ENCODE measurements around the gene PRR14L. TPM values are rescaled to one million over a fixed set of nuclear protein-coding genes. Genes with fewer than 3 reads are reported as not detected.

Gene PRR14L
- total RNA-seq, 1 donor from 2014 or later: 14.3 TPM

GRCh38 chr22:31635638-31636306, 114.2 kb downstream of the PRR14L start:
- Histone ChIP-seq H3K27me3 (ENCODE audit: low read depth) (no peaks in the 10 kb centered on the region), H3K4me3 (no peak overlapping the region), H3K36me3 (no peaks in the 10 kb centered on the region), H3K27ac (replicated peaks) (no peak overlapping the region), H3K9me3 (replicated peaks) (no peaks in the 10 kb centered on the region), H3K4me1 (peaks cover 38% of the 10 kb centered on the region)
- TF ChIP-seq, protein P1, sequence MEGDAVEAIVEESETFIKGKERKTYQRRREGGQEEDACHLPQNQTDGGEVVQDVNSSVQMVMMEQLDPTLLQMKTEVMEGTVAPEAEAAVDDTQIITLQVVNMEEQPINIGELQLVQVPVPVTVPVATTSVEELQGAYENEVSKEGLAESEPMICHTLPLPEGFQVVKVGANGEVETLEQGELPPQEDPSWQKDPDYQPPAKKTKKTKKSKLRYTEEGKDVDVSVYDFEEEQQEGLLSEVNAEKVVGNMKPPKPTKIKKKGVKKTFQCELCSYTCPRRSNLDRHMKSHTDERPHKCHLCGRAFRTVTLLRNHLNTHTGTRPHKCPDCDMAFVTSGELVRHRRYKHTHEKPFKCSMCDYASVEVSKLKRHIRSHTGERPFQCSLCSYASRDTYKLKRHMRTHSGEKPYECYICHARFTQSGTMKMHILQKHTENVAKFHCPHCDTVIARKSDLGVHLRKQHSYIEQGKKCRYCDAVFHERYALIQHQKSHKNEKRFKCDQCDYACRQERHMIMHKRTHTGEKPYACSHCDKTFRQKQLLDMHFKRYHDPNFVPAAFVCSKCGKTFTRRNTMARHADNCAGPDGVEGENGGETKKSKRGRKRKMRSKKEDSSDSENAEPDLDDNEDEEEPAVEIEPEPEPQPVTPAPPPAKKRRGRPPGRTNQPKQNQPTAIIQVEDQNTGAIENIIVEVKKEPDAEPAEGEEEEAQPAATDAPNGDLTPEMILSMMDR (IDR thresholded peaks at IDR 0.05; ENCODE audit: borderline replicate concordance): no peak
- DNase-seq: no peak
- intact Hi-C loops (cut with micrococcal nuclease): no loop called here

GRCh38 chr22:31631436-31631835, 118.5 kb downstream of the PRR14L start:
- intact Hi-C loops (cut with micrococcal nuclease): loop anchor here (5.0 kb wide), 1 partner anchor 74 kb away; no protein-coding TSS in a partner anchor
- H3K4me1 ChIP-seq: peaks cover 57% of the 10 kb centered on the region
- DNase-seq: no peak

More at GRCh38 chr22:31631436-31631835, 118.5 kb downstream of the PRR14L start:
- Histone ChIP-seq H3K4me3 (peak overlapping the region; percentile 93), H3K27me3 (ENCODE audit: low read depth) (no peaks in the 10 kb centered on the region), H3K9me3 (replicated peaks) (no peaks in the 10 kb centered on the region), H3K36me3 (no peaks in the 10 kb centered on the region), H3K27ac (replicated peaks) (peak overlapping the region; percentile 92)
- TF ChIP-seq, protein P1 (IDR thresholded peaks at IDR 0.05; ENCODE audit: borderline replicate concordance): no peak

Other genes starting within 250 kb of the PRR14L start
- gene PISD, start 87.9 kb downstream of the PRR14L start, total RNA-seq: 18.1 TPM
- gene DEPDC5, start 3.9 kb upstream of the PRR14L start, total RNA-seq: 11.4 TPM
- gene YWHAH, start 194.4 kb upstream of the PRR14L start, total RNA-seq: 67.2 TPM

All from left ventricle myocardium inferior (tissue), 1 donor.